GM23248 (cell line): Measurements from ENCODE around the gene WNT5B. TPM values are rescaled to one million over a fixed set of nuclear protein-coding genes. Genes with fewer than 3 reads are reported as not detected.

Experiments
- DNase-seq: peaks from one replicate; pipeline ENCODE4 v3.0.0-alpha.2; 2015
- H2AFZ ChIP-seq: fragments of 200-600 bp; sonication (generic); 2 replicates; pipeline ENCODE4 v1.6.1; 2016; ENCODE audit warnings: antibody characterized with exemption
- H3F3A ChIP-seq: fragments of 200-600 bp; sonication (generic); 2 replicates; pipeline ENCODE4 v1.6.1; 2016; ENCODE audit warnings: mild to moderate bottlenecking, antibody characterized with exemption, mixed run types; ENCODE audit not compliant: insufficient read depth
- H3K27ac ChIP-seq: fragments of 200-600 bp; sonication (generic); 2 replicates; pipeline ENCODE4 v1.5.1; 2016; ENCODE audit warnings: mild to moderate bottlenecking
- H3K27me3 ChIP-seq: fragments of 200-600 bp; sonication (generic); replicated peaks from 2 replicates; pipeline ENCODE4 v1.6.1; 2016; ENCODE audit warnings: mild to moderate bottlenecking; ENCODE audit not compliant: insufficient read depth
- H3K36me3 ChIP-seq: fragments of 200-600 bp; sonication (generic); 2 replicates; pipeline ENCODE4 v1.6.1; 2016; ENCODE audit warnings: low read depth, mild to moderate bottlenecking
- H3K4me1 ChIP-seq: fragments of 200-600 bp; sonication (generic); 2 replicates; pipeline ENCODE4 v1.6.1; 2016; ENCODE audit warnings: mild to moderate bottlenecking; ENCODE audit not compliant: insufficient read depth
- H3K4me2 ChIP-seq: fragments of 200-600 bp; sonication (generic); one replicate; pipeline ENCODE4 v1.6.1; 2016; ENCODE audit warnings: mild to moderate bottlenecking; ENCODE audit not compliant: unreplicated experiment
- H3K4me3 ChIP-seq: fragments of 200-600 bp; sonication (generic); 2 replicates; pipeline ENCODE4 v1.5.1; 2016; ENCODE audit warnings: mild to moderate bottlenecking
- H3K79me2 ChIP-seq: fragments of 200-600 bp; sonication (generic); 2 replicates; pipeline ENCODE4 v1.6.1; 2016; ENCODE audit warnings: mild to moderate bottlenecking; ENCODE audit not compliant: insufficient read depth
- H3K9ac ChIP-seq: fragments of 200-600 bp; sonication (generic); 2 replicates; pipeline ENCODE4 v1.6.1; 2016; ENCODE audit warnings: mild to moderate bottlenecking
- H3K9me2 ChIP-seq: fragments of 200-600 bp; sonication (generic); 2 replicates; pipeline ENCODE4 v1.6.1; 2016; ENCODE audit warnings: mixed run types, mild to moderate bottlenecking, moderate library complexity; ENCODE audit not compliant: insufficient read depth
- H3K9me3 ChIP-seq: fragments of 200-600 bp; sonication (generic); one replicate; pipeline ENCODE4 v1.6.1; 2017; ENCODE audit warnings: low read depth
- H4K20me1 ChIP-seq: fragments of 200-600 bp; sonication (generic); 2 replicates; pipeline ENCODE4 v1.6.0; 2016; ENCODE audit not compliant: insufficient read depth
- EZH2 ChIP-seq: fragments of 200-600 bp; sonication (generic); IDR thresholded peaks from 2 replicates; pipeline ENCODE4 v1.6.1; 2018; ENCODE audit warnings: antibody characterized with exemption, mild to moderate bottlenecking; ENCODE audit not compliant: insufficient read depth, poor library complexity, severe bottlenecking
- EZH2phosphoT487 ChIP-seq: fragments of 200-600 bp; sonication (generic); IDR thresholded peaks from 2 replicates; pipeline ENCODE4 v1.6.1; 2018; ENCODE audit warnings: antibody characterized with exemption, moderate library complexity, mild to moderate bottlenecking, low read depth; ENCODE audit not compliant: insufficient read depth
- WGBS, 2 experiments: methylation state at CpG; one replicate each; pipeline ENCODE4 v1.1.6; 2015 to 2017; ENCODE audit warnings: low lambda C conversion rate in 2 of 2, low coverage in 1 of 2; ENCODE audit errors: missing lambda C conversion rate in 2 of 2; 5-methylcytosine and 5-hydroxymethylcytosine counted together
- in situ Hi-C: fragments of 300-500 bp; cut with MboI; formaldehyde crosslinking; loops from 2 replicates; pipeline ENCODE4 v1.15.0; 2020
- polyA plus RNA-seq: library from polyadenylated mRNA; unstranded; fragments of >200 nt; fragmentation: Nextera tagmentation; extraction: Ambion mirVana; gene quantifications from 2 replicates; pipeline ENCODE4 v1.2.1, GENCODE V29; 2016
- total RNA-seq: library from RNA; depleted of rRNA; stranded (reverse); fragments of >200 nt; shearing (Covaris generic); gene quantifications from 2 replicates; pipeline ENCODE4 v1.2.3, GENCODE V29; 2014

Gene WNT5B
- total and polyA plus RNA-seq, 2 experiments from 2014 or later, result 50.1 to 505 TPM

DNA sequence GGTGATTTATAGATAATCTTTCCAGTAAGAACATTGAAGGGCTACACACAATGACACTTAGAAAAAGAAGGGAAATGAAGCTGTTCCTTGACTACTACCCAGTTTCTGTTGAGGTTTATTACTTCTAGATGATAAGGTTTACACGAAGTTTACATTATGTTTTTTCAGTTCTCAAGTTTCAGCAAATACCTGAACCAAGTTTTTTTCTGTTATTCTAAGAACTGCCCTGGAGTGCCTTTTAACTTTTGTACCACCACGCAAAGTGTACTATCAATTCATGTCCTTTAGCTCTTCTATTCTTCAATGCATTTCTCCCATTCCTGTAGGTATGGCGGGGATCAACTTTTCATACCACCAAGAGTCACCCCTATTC is 40.5 kb upstream of the WNT5B start:
- H4K20me1 ChIP-seq, result peaks cover 7% of the 10 kb centered on the region; the same call in 1 of the 2 replicates

DNA sequence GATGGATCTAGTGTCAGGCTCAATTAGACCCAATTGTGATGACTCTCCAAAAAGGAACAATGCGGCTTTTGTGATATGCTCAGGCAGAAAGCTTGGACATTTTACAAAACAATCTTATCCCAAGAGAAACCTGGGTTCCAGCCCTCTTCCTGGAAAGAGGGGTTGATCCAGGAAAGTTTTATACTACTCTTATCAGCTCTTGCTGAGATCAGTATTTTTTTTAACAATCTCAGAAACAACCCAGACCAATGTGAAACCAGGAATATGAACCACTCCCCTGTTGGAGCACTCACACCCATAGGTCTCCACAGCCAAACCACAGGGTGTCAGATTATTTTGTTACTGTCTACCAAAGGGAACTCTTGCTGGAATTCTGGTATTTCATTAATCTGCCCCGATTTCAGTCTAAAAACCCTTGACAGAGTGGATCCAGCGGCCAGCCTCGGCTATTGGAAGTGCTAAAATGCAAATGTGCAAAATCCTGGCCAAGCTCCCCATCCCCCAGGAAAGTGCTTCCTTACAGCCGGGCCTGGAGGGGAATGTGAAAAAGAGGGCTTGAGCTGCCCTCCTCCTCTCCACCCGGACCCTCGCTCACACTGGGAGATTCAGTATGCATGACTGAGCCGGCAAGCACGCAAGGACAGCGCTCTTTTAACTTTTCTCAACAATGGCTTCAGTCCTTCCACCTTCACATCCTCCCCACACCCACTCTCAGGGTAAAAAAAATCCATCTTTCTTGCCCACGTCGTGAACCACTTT is 38.6 kb upstream of the WNT5B start:
- no peak for TF ChIP-seq EZH2
- H3K4me3 ChIP-seq, result peak overlapping the region; percentile 69
- peaks cover 91% of the 10 kb centered on the region for H3K79me2 ChIP-seq
- 18 to 25% methylated on average over 12 of the region's 12 CpGs for WGBS, 2 experiments
- no peak overlapping the region for H2AFZ ChIP-seq
- no peaks in the 10 kb centered on the region for H3K36me3 ChIP-seq
- peaks cover 7% of the 10 kb centered on the region; the same call in 1 of the 2 replicates for H4K20me1 ChIP-seq
- H3K9me3 ChIP-seq, result no peaks in the 10 kb centered on the region
- H3K9ac ChIP-seq, result peak overlapping the region; percentile 89
- H3F3A ChIP-seq, result peaks cover 75% of the 10 kb centered on the region
- H3K4me2 ChIP-seq, result peak overlapping the region; percentile 94
- peaks cover 48% of the 10 kb centered on the region for H3K4me1 ChIP-seq
- H3K27me3 ChIP-seq, result no peaks in the 10 kb centered on the region
- H3K27ac ChIP-seq, result peak overlapping the region; percentile 90
- H3K9me2 ChIP-seq, result no peaks in the 10 kb centered on the region
- DNase-seq, result peak; percentile 62
- in situ Hi-C loops, result no loop called here

More for the DNA sequence above, 40.5 kb upstream of the WNT5B start:
- H3K9ac ChIP-seq, result no peak overlapping the region
- H3K36me3 ChIP-seq, result no peaks in the 10 kb centered on the region
- peak overlapping the region; percentile 13; the same call in 1 of the 2 replicates for H3K27ac ChIP-seq
- no peaks in the 10 kb centered on the region for H3K27me3 ChIP-seq
- in situ Hi-C loops, result loop anchor here (10.0 kb wide), 1 partner anchor 474 kb away; no protein-coding TSS in a partner anchor
- peaks cover 50% of the 10 kb centered on the region for H3K4me1 ChIP-seq
- H2AFZ ChIP-seq, result no peak overlapping the region
- 85 to 88% methylated on average over 3 of the region's 3 CpGs for WGBS, 2 experiments
- DNase-seq, result no peak
- TF ChIP-seq EZH2 (no peak), EZH2phosphoT487 (no peak)
- H3K4me3 ChIP-seq, result no peak overlapping the region
- H3F3A ChIP-seq, result peaks cover 86% of the 10 kb centered on the region
- H3K4me2 ChIP-seq, result peak overlapping the region; percentile 8
- H3K9me2 ChIP-seq, result no peaks in the 10 kb centered on the region
- H3K9me3 ChIP-seq, result no peaks in the 10 kb centered on the region
- H3K79me2 ChIP-seq, result peaks cover 100% of the 10 kb centered on the region

DNA sequence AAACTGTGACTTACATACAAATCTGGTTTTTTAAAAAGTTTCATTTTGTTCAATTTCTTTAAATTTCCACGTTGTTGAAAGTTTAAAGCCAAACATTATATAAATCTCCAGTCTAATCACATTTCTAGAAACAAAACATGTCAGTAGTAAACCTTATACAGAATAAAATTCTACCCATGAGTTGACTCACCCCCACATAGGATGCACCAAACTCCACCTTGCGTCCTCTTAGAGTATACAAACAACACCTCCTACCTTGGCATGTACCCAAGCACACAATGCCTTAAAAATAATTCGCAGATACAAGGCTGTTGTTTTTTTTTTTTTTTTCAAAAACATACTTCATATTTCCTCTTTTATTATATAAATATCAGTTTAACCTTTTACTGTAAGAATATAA is 38.0 kb upstream of the WNT5B start:
- peaks cover 50% of the 10 kb centered on the region for H3K4me1 ChIP-seq
- no peak for TF ChIP-seq EZH2
- TF ChIP-seq EZH2phosphoT487, result no peak
- H3K27ac ChIP-seq, result peak overlapping the region; percentile 90
- peaks cover 91% of the 10 kb centered on the region for H3K79me2 ChIP-seq
- in situ Hi-C loops, result no loop called here
- peak overlapping the region; percentile 94 for H3K4me2 ChIP-seq
- H3K9ac ChIP-seq, result peak overlapping the region; percentile 89
- no peaks in the 10 kb centered on the region for H3K9me3 ChIP-seq
- no peaks in the 10 kb centered on the region for H3K9me2 ChIP-seq
- H4K20me1 ChIP-seq, result peaks cover 3% of the 10 kb centered on the region; the same call in 1 of the 2 replicates
- peak; percentile 68 for DNase-seq
- no peaks in the 10 kb centered on the region for H3K36me3 ChIP-seq
- no peak overlapping the region for H2AFZ ChIP-seq
- no peaks in the 10 kb centered on the region for H3K27me3 ChIP-seq
- peaks cover 75% of the 10 kb centered on the region for H3F3A ChIP-seq
- 37 to 50% methylated on average over 3 of the region's 3 CpGs for WGBS, 2 experiments
- peak overlapping the region; percentile 69 for H3K4me3 ChIP-seq

DNA sequence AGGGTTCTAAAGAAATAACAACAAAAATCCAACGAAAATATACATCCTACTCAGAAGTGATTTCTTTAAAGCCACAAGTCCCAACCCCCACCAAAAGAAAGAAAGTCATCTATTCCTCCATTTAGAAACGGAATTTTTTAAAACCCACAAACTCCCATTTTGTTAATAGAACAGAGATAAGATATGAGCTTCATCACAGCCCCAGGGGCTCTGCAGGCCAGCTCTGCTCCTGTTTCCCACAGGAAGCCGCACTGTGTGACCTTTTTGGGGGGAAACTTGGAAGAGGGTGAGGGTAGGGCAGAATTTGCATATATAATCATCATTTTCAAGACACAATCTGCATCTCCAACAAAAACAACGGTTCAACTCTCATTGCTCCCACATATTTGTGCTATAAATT is 37.5 kb upstream of the WNT5B start:
- Histone ChIP-seq H3K27ac (peak overlapping the region; percentile 90), H3K4me1 (peaks cover 55% of the 10 kb centered on the region), H3K4me2 (peak overlapping the region; percentile 94), H2AFZ (no peak overlapping the region), H3K9me3 (no peaks in the 10 kb centered on the region), H3F3A (peaks cover 75% of the 10 kb centered on the region), H4K20me1 (peaks cover 3% of the 10 kb centered on the region; the same call in 1 of the 2 replicates), H3K4me3 (peak overlapping the region; percentile 69), H3K79me2 (peaks cover 91% of the 10 kb centered on the region), H3K9me2 (no peaks in the 10 kb centered on the region), H3K36me3 (no peaks in the 10 kb centered on the region), H3K27me3 (no peaks in the 10 kb centered on the region), H3K9ac (peak overlapping the region; percentile 89)
- TF ChIP-seq EZH2phosphoT487 (no peak), EZH2 (no peak)
- WGBS, 2 experiments, result 44 to 61% methylated on average over 4 of the region's 4 CpGs
- peak; percentile 30 for DNase-seq
- in situ Hi-C loops, result no loop called here
